ENCODE measurements around the gene CAND1. TPM values are rescaled to one million over a fixed set of nuclear protein-coding genes. Genes with fewer than 3 reads are reported as not detected.

CAND1 gene
- total RNA-seq, 1 experiment from 2014 or later: 134 TPM

DNA sequence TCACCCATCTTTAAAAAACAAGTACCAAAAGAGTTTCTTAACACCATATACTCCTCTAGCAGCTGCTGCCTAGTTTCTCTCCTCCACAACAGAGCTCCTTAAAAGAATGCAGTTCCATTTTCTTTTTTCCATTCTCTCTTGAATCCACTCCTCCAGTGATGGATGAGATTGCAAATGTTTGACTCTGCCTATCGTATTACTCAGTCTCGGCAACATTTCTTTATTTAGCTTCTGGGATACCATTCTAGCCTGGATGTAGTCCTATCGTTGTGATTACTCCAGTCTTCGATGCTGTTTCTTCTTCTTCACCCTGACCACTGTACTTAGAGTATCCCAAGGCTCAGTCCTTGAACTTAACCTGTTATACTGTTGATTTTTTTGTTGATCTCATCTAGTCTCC is 30.8 kb downstream of the CAND1 start:
- Histone ChIP-seq H3K27me3 (ENCODE audit: control insufficient read depth, insufficient read depth, low read length) (no peaks in the 10 kb centered on the region), H3K4me3 (ENCODE audit: insufficient read depth, low read depth, low read length) (no peak overlapping the region), H3K36me3 (replicated peaks; ENCODE audit: control insufficient read depth, insufficient read depth, low read length) (peaks cover 6% of the 10 kb centered on the region)
- no peak for DNase-seq

DNA sequence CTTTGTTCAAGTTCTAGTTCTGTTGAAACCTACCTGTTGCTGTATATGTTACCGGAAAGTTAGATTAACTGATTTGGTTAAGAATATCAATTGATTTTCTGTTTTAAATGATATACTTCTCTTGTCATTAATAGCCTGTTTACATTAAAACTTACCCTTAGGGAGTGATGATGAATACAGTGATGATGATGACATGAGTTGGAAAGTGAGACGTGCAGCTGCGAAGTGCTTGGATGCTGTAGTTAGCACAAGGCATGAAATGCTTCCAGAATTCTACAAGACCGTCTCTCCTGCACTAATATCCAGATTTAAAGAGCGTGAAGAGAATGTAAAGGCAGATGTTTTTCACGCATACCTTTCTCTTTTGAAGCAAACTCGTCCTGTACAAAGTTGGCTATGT is 33.0 kb downstream of the CAND1 start:
- Histone ChIP-seq H3K4me3 (ENCODE audit: insufficient read depth, low read depth, low read length) (no peak overlapping the region), H3K36me3 (replicated peaks; ENCODE audit: control insufficient read depth, insufficient read depth, low read length) (peaks cover 16% of the 10 kb centered on the region), H3K27me3 (ENCODE audit: control insufficient read depth, insufficient read depth, low read length) (no peaks in the 10 kb centered on the region)
- no peak for DNase-seq

DNA sequence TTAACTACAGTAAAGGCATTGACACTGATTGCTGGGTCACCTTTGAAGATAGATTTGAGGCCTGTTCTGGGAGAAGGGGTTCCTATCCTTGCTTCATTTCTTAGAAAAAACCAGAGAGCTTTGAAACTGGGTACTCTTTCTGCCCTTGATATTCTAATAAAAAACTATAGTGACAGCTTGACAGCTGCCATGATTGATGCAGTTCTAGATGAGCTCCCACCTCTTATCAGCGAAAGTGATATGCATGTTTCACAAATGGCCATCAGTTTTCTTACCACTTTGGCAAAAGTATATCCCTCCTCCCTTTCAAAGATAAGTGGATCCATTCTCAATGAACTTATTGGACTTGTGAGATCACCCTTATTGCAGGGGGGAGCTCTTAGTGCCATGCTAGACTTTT is 36.4 kb downstream of the CAND1 start:
- Histone ChIP-seq H3K36me3 (replicated peaks; ENCODE audit: control insufficient read depth, insufficient read depth, low read length) (peaks cover 21% of the 10 kb centered on the region), H3K4me3 (ENCODE audit: insufficient read depth, low read depth, low read length) (no peak overlapping the region), H3K27me3 (ENCODE audit: control insufficient read depth, insufficient read depth, low read length) (no peaks in the 10 kb centered on the region)
- no peak for DNase-seq

DNA sequence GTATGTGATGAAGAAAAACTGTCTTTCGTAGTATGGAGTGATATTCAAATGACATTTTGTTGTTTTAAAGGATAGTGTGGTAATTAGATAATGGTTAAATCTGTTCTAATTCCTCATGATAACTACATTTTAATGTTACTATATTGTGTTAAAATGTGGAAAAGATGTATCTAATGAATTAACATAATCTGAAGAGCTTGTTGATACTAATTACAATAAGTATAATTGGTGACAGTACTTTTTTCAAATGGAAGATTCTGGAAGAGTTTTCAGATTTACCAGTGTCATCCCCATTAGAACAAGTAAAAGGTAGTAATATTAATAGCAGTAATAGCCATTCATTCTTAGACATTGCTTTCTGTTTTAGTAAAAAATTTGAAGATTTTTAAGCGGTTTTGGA is 37.6 kb downstream of the CAND1 start:
- no peak for DNase-seq
- Histone ChIP-seq H3K4me3 (ENCODE audit: insufficient read depth, low read depth, low read length) (no peak overlapping the region), H3K36me3 (replicated peaks; ENCODE audit: control insufficient read depth, insufficient read depth, low read length) (peaks cover 25% of the 10 kb centered on the region), H3K27me3 (ENCODE audit: control insufficient read depth, insufficient read depth, low read length) (no peaks in the 10 kb centered on the region)

DNA sequence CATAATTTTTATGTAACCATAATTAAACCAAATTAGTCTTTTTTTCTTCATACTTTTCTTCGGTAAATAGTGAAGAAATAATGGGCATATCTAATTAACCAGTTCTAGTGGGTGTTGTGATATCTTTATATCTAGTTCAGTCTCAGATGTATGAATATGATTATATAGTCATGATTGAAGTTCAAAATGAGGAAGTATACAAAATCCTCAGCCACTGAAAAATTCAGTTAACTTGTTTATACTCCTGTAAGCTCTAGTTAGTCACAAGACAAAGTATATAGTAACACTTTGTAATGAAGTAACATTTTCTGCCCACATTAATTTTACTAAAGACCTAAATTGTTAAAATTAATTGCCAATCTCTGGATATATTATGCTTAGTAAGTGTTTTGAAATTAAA is 46.5 kb downstream of the CAND1 start:
- no peak overlapping the region for H3K4me3 ChIP-seq (ENCODE audit: insufficient read depth, low read depth, low read length)
- no peaks in the 10 kb centered on the region for H3K27me3 ChIP-seq (ENCODE audit: control insufficient read depth, insufficient read depth, low read length)
- H3K36me3 ChIP-seq (replicated peaks; ENCODE audit: control insufficient read depth, insufficient read depth, low read length): peaks cover 14% of the 10 kb centered on the region
- DNase-seq: no peak

DNA sequence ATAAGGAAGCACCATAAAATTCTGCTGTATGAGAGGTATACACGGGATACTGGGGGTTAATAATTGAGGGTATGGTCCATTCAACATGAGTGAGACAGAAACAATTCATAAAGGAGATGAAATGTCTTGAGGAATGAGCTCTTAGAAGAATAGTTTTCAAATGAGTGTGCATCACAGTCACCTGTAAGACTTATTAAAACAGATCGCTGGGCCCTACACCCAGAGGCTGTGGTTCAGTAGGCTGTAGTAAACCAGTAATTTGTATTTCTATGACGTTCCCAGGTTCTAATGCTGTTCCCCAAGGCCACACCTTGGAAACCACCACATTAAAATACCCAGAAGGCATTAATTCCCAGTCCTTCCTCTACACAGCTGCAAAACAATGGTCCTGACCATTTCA is 49.6 kb downstream of the CAND1 start:
- DNase-seq: no peak

DNA sequence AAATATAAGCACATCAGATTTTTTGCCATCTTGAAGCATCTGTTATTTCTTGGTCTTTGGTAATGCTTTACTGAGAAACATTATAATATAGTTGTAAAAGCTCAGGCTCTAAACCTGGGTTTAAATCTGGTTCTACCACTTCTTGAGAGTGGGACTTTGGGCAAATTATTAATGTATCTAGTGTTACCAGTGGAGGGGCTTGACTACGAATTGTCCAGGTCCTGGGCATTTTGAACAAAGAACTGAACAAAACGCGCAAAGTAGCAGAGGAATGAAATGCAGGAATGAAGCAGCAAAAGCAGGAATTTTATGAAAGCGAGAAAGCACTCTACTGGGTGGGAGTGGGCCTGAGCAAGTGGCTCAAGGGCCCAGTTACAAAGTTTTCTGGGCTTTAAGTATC is 50.8 kb downstream of the CAND1 start:
- no peaks in the 10 kb centered on the region for H3K27me3 ChIP-seq (ENCODE audit: control insufficient read depth, insufficient read depth, low read length)
- DNase-seq: no peak
- peaks cover 5% of the 10 kb centered on the region for H3K36me3 ChIP-seq (replicated peaks; ENCODE audit: control insufficient read depth, insufficient read depth, low read length)
- H3K4me3 ChIP-seq (ENCODE audit: insufficient read depth, low read depth, low read length): no peak overlapping the region

More for the DNA sequence above, 49.6 kb downstream of the CAND1 start:
- Histone ChIP-seq H3K4me3 (ENCODE audit: insufficient read depth, low read depth, low read length) (no peak overlapping the region), H3K27me3 (ENCODE audit: control insufficient read depth, insufficient read depth, low read length) (no peaks in the 10 kb centered on the region), H3K36me3 (replicated peaks; ENCODE audit: control insufficient read depth, insufficient read depth, low read length) (peaks cover 5% of the 10 kb centered on the region)

DNA sequence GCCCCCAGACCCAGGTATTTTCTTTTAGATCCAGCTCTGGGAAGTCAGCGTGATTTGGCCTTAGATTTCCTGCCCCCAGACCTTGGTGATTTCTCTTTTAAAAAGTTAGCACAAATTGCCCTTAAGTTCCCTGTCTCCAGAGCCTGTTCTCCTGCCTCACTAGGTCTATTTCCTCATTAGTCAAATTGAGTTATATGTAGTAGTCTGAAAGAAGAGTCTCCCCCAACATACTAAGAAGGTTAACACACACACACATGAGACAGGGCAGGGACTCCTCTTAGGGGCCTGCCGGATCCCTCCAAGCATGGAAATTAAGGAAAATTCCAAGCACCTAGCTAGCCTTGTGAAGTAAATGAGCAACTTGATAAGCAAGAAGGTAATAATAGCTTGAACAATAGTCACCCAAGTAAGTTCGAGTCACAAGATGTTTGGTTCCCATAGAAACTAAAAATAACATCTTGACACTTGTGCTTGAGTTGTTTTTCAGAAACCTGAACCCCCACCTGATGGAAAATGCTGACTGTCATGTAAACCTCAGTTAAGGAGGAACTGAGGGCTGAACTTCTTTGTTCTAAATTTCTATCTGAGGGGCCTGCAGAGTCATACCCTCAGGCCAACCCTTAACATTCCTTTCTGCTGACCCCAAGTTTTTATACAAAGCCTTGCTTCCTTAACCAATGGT is 51.6 kb downstream of the CAND1 start:
- no peak for DNase-seq
- no peak overlapping the region for H3K4me3 ChIP-seq (ENCODE audit: insufficient read depth, low read depth, low read length)
- H3K36me3 ChIP-seq (replicated peaks; ENCODE audit: control insufficient read depth, insufficient read depth, low read length): peaks cover 5% of the 10 kb centered on the region
- H3K27me3 ChIP-seq (ENCODE audit: control insufficient read depth, insufficient read depth, low read length): no peaks in the 10 kb centered on the region

DNA sequence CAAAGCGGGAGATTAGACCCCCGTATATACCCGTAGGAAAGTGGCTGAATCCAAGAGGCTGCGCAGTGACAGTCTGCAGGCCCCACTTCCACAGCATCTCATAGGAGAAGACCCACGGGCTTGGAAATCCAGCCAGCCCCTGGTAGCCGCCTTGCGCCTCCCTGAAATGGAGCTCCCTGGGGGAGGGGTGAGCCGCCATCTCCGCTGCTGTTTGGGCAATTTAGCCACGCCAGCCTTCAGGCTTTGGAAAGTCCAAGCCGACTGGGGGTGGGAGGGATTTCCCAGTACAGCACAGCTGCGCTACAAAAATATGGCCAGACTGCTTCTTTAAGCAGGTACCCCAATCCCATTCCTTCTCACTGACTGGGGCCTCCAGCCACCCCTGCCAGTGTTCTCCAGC is 53.4 kb downstream of the CAND1 start:
- no peak for DNase-seq
- no peak overlapping the region for H3K4me3 ChIP-seq (ENCODE audit: insufficient read depth, low read depth, low read length)
- peaks cover 3% of the 10 kb centered on the region for H3K36me3 ChIP-seq (replicated peaks; ENCODE audit: control insufficient read depth, insufficient read depth, low read length)
- H3K27me3 ChIP-seq (ENCODE audit: control insufficient read depth, insufficient read depth, low read length): no peaks in the 10 kb centered on the region

DNA sequence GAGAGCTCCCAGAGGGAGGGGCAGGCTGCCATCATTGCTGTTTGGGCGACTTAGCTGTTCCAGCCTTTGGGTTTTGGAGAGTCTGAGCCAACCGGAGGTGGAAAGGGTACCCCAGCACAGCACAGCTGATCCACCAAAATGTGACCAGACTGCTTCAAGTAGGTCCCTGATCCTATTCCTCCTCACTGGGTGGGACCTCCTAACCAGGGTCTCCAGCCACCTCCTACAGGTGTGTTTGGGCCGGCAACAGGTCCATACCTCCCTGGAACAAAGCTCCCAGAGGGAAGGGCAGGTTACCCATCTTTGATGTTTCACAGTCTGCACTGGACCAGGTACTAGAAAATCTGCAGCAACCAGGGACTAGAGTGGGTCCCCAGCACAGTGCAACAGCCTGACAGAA is 53.8 kb downstream of the CAND1 start:
- Histone ChIP-seq H3K36me3 (replicated peaks; ENCODE audit: control insufficient read depth, insufficient read depth, low read length) (peaks cover 3% of the 10 kb centered on the region), H3K4me3 (ENCODE audit: insufficient read depth, low read depth, low read length) (no peak overlapping the region), H3K27me3 (ENCODE audit: control insufficient read depth, insufficient read depth, low read length) (no peaks in the 10 kb centered on the region)
- no peak for DNase-seq

DNA sequence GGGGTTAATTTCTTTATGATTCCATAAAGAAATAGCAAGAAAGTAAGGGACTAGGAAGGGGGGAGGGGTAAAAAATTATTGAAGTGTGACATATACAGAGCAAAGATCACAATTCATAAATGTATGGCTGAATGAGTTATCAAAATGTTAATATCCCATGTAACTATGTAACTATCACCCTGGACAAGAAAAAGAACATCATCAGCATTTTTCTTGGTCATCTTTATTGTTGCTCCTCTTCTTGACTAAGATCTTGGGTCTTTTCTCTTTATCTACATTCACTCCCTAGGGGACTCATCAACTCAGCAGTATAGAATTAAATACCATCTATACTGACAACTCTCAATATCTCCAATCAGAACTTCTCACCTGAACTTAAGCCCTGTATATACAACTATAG is 57.5 kb downstream of the CAND1 start:
- Histone ChIP-seq H3K36me3 (replicated peaks; ENCODE audit: control insufficient read depth, insufficient read depth, low read length) (no peaks in the 10 kb centered on the region; the same call in 1 of the 2 replicates), H3K4me3 (ENCODE audit: insufficient read depth, low read depth, low read length) (no peak overlapping the region), H3K27me3 (ENCODE audit: control insufficient read depth, insufficient read depth, low read length) (no peaks in the 10 kb centered on the region)
- no peak for DNase-seq

DNA sequence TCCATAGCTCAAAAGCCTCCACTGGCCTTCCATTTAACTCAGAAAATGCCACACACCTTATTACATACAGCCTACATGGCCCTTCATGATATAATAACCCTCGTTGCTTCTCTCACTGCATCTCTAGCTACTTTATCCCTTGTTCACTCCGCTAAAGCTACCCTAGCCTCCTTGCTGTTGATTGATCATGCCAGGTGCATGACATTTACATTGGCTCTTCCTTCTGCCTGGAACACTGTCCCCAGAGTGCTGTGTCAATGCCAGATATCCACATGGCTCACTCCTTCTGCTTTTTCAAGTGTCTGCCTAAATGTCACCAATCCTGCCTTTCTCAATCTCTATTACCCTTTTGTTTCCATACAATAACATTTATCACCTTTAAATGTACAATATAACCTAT is 58.3 kb downstream of the CAND1 start:
- H3K36me3 ChIP-seq (replicated peaks; ENCODE audit: control insufficient read depth, insufficient read depth, low read length): no peaks in the 10 kb centered on the region
- H3K4me3 ChIP-seq (ENCODE audit: insufficient read depth, low read depth, low read length): no peak overlapping the region
- H3K27me3 ChIP-seq (ENCODE audit: control insufficient read depth, insufficient read depth, low read length): no peaks in the 10 kb centered on the region
- no peak for DNase-seq

DNA sequence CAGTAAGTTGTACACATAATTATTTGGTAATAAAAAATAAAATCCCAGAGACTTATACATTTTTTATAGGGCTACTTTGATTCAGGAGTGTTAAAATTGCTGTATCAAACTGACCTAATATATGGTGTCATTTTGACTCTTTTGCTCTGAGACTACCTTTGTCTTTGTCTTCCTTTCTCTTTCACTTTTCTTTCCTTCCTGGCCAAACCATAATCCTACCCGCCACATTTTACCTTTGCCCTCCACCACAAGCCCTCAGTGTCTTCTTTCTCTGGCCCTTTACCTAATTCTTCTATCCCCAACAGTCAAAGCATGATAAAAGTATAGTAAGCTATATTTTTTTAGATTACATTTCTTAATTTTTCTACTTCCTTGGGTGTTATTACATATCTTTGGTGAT is 62.0 kb downstream of the CAND1 start:
- H3K36me3 ChIP-seq (replicated peaks; ENCODE audit: control insufficient read depth, insufficient read depth, low read length): no peaks in the 10 kb centered on the region
- no peak for DNase-seq
- no peaks in the 10 kb centered on the region for H3K27me3 ChIP-seq (ENCODE audit: control insufficient read depth, insufficient read depth, low read length)
- H3K4me3 ChIP-seq (ENCODE audit: insufficient read depth, low read depth, low read length): no peak overlapping the region

DNA sequence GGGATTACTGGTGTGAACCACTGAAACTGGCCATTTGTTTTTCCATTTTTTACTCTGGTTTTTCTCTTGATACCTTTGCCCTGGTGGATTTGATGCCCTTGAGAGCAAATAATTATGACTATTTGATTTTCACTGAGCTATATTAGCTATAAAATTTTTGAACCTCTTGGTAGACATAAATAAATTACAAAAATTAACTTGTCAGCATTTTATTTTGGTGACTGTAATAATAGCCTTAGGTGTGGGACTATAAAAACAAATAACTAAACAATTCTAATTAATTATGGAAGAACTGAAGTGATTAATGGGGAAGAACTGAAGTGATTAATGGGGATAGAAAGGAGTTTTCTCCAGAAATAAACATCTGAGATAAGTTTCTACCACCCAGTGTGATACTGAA is 62.7 kb downstream of the CAND1 start:
- Histone ChIP-seq H3K4me3 (ENCODE audit: insufficient read depth, low read depth, low read length) (no peak overlapping the region), H3K36me3 (replicated peaks; ENCODE audit: control insufficient read depth, insufficient read depth, low read length) (no peaks in the 10 kb centered on the region)
- DNase-seq: no peak

DNA sequence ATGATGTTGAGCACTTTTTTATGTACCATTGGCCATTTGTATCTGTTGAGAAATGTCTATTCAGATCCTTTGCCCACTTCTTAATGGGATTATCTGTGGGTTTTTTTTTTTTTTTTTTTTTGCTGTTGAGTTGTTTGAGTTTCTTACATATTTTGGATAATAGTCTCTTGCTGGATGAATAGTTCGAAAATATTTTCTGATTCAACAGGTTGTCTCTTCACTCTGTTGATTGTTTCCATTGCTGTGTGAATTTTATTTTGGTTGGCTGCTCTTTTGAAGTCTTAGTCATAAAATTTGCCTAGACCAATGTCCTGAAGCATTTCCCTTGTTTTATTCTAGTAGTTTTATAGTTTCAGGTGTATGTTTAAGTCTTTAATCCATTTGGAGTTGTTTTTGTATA is 64.5 kb downstream of the CAND1 start:
- DNase-seq: no peak
- H3K36me3 ChIP-seq (replicated peaks; ENCODE audit: control insufficient read depth, insufficient read depth, low read length): no peaks in the 10 kb centered on the region
- no peak overlapping the region for H3K4me3 ChIP-seq (ENCODE audit: insufficient read depth, low read depth, low read length)
- H3K27me3 ChIP-seq (ENCODE audit: control insufficient read depth, insufficient read depth, low read length): no peaks in the 10 kb centered on the region

More for the DNA sequence above, 62.7 kb downstream of the CAND1 start:
- H3K27me3 ChIP-seq (ENCODE audit: control insufficient read depth, insufficient read depth, low read length): no peaks in the 10 kb centered on the region

DNA sequence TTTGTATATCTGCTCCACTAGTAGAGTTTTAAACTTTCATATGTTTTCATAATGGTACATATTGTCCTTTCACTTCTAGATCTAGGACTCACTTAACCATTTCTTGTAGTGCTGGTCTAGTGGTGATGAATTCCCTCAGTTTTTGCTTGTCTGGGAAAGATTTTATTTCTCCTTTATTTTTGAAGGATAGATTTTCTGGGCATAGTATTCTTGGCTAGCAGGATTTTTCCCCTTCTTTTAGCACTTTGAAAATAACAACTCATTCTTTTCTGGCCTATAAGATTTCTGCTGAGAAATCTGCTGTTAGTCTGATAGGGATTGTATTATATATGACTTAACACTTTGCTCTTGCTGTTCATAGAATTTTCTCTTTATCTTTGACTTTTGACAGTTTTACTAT is 69.3 kb downstream of the CAND1 start:
- Histone ChIP-seq H3K36me3 (replicated peaks; ENCODE audit: control insufficient read depth, insufficient read depth, low read length) (no peaks in the 10 kb centered on the region), H3K27me3 (ENCODE audit: control insufficient read depth, insufficient read depth, low read length) (no peaks in the 10 kb centered on the region), H3K4me3 (ENCODE audit: insufficient read depth, low read depth, low read length) (no peak overlapping the region)
- DNase-seq: no peak
